COR-L47 (cell line): ENCODE measurements around the gene CAB39.

Experiments
- DNase-seq: peaks from one replicate; lab custom pipeline; 2025; lab: John Stamatoyannopoulos, UW

CAB39 gene

GRCh38 chr2:230757476-230757875 is 44.8 kb downstream of the CAB39 start:
- no peak for DNase-seq

- no peak for DNase-seq
Observed at GRCh38 chr2:230758566-230759480, 46.2 kb downstream of the CAB39 start.

GRCh38 chr2:230759481-230760167 is 47.0 kb downstream of the CAB39 start:
- no peak for DNase-seq

DNA sequence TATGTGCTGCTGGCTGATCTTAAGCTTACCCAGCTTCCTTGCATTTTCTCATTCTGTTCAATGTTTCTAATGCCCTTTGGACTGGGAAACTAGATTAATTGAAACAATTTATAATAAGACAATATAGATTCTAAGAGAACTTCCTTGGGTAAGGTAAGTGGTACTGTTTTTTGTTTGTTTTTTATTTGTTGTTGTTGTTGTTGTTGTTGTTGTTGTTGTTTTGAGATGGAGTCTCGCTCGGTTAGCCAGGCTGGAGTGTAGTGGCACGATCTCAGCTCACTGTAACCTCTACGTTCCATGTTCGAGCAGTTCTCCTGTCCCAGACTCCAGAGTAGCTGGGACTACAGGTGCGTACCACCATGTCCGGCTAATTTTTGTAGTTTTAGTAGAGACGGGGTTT is 49.1 kb downstream of the CAB39 start:
- no peak for DNase-seq

GRCh38 chr2:230762317-230762896 is 49.8 kb downstream of the CAB39 start:
- no peak for DNase-seq

- DNase-seq, result no peak
Observed at GRCh38 chr2:230764346-230764745, 51.7 kb downstream of the CAB39 start.

DNA sequence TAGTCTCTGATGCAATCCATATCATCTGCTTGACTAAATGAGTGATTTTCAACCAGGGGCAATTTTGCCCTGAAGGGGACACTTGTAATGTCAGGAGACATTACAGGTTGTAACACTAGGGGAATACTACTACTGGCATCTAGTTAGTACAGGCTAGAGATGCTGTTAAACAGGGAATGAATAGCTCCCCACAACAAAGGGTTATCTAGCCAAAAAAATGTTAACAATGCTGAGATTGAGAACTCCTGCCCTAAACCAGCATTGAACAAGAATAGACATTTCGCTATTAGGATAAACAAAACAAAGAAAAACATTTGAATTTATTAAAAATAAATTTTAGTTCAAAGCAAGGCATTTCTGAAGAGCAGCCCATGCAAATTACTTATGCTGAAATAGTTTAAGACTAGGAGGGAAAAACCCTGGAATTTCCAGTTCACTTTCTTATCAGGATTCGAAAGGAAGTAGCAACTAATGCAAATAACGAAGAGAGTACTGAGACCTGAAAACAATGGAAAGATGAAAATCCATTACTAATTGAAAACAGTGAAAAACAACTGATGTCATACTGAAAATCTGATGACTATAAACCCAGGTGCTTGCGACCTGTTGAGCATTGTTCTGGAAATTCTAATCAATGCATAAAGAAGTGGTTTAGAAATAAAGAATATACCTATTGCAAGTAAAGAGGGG is 53.1 kb downstream of the CAB39 start:
- no peak for DNase-seq

DNA sequence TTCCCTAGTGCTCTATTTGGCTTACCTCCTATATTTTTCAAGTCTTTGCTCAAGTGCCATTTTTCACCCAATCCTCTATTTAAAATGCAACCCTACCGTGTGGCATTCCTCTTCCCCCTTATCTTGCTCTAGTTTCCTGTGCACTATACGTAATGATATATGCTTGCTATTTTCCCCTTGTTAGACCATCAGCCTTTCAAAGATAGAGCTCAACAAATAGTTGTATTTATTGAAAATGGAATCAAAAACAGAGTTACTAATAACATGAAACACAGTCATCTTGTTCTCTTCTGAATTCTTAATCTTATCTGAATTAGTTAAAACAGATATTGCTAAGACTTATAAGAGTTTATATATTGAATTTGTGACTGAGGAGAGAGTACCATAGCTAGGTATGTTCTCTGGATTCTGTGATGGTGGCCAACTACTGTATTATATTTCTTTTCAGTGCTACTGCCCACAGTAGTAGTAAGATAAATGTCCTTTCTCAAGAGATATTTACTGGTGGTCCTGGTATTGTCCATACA is 55.3 kb downstream of the CAB39 start:
- no peak for DNase-seq

GRCh38 chr2:230770804-230771203 is 58.2 kb downstream of the CAB39 start:
- DNase-seq, result no peak

- DNase-seq, result no peak
Observed at GRCh38 chr2:230772156-230772555, 59.5 kb downstream of the CAB39 start.

GRCh38 chr2:230773039-230773773 is 60.6 kb downstream of the CAB39 start:
- no peak for DNase-seq

DNA sequence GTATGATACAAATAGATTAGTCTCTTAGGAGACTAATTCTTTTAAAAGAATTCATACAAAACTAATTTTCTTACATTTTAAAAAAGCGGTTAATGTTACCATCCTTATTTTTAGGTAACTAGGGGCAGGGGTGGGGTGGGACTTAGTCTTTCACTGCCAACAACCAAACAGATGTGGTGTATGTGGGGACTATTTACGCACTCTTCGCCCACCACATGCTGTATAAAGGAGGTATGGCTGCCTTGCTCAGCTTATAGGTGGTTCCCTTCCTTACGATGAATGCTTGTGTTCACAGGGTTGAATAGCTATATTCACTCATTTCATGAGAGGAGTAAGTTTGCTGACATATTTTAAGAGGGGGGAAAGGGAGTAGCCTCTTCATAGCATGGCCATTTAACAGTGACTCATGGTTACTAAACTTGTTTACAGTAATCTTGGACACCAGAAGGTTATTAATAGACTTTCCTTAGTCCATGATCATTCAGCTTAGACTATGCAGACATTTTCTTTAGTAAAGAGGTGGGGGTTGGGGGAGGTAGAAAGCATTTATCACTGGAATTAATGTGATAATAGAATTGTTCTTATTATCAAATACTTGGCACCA is 61.8 kb downstream of the CAB39 start:
- no peak for DNase-seq

- DNase-seq, result no peak
Observed at GRCh38 chr2:230775737-230776136, 63.1 kb downstream of the CAB39 start.

DNA sequence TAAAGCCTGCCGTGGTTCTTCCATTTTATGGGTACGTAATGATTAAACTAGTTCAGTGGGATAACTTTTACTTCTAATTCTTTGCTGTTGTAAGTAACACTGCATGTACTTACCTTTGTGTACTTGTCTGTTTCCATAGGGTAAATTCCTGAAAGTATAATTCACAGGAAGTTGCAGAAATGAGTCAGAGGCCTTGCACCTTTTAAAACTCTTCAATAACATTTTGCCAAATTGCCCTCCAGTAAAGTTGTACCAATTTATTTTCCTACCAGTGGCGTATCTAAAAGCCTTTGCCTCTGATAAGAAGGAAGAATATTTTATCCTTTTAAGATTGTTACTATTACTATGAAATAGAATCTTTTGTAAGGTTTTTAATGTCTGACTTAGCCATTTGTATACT is 65.1 kb downstream of the CAB39 start:
- DNase-seq, result no peak

- DNase-seq, result no peak
Observed at GRCh38 chr2:230778350-230779063, 65.9 kb downstream of the CAB39 start.

DNA sequence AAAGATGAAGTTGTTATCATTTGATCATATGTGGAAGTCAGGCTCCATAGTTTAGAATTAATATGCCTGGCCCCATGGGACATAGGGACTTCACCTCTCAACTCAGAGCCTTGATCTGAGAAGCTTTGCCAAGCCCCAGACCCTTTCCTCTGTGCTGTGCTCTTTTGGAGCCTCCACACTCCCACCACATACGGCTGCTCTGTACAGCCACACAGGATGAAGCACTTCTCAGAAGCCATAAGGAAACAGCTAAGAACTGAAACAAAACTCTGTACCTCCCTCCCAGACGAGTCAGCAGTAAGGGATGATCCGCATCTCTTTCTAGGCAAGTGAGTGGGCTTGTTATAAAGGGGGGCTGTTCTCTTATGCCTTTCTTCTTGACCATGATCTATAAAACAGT is 66.5 kb downstream of the CAB39 start:
- no peak for DNase-seq

DNA sequence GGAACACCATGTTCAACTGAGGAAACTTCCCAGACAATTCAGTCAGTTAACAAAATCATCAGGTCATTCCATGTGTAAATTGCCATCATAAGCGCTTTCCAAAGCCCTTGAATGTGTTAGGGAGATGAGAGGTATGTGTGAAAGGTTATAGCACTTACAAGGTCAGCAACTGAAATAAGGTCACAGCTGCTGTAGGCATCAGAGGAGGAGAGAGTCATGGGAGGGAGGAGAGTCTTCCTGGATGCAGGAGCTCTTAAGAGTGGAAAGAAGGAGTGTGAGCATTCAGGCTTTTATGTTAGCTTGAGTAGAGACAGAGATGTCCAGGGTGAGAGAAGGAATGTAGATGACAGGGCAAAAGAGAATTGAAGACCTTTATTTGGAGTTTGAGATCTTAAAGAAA is 67.0 kb downstream of the CAB39 start:
- no peak for DNase-seq

DNA sequence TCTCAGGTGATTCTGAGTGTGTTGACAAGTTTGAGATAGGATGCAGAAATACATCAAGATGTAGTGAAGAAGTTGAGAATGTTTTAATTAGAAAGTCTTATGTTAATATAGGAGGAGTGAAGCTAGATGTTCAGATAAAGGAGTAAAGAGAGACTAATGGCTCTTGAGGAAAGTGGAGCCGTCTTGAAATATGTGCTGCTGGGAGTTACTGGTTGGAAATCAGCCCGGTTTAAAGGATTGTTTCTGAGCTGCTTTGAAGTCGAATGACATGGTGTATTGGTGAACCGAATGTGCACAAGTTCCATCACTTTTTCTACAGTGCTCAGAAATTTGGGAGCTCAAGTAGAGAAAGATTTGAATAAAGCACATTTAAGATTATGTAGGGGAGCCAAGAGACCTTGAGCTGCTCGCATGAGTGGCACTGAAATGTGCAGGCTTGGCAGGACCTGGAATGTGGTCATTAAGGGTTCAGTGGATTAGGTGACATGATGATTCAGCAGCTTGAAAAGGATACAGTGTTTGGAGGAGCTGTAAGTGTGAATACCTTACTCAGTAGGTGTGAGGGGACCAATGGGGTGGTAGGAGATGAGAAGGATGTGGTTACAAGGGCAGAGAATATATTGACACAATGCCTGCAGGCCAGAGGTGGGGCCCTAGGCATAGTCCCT is 68.6 kb downstream of the CAB39 start:
- DNase-seq, result no peak

DNA sequence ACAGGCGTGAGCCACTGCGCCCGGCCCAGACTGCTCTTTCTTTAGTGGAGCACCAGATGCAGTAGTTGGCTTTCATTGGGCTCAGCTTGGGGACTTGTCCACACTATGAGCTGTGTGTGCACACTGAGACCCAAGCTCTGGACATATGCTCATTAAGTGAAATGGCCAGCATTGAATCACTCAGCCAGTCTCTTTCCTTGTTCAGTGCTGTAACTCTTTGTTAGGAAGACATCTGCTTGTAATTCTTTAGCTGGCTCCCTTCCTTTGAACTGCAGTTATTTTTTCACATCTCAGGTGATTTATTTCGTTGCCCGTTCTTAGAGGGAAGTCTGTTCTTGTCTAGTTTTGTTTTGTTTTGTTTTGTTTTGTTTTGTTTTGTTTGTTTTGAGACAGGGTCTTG is 70.5 kb downstream of the CAB39 start:
- no peak for DNase-seq

- no peak for DNase-seq
Observed at GRCh38 chr2:230784795-230785194, 72.2 kb downstream of the CAB39 start.
